ENCODE data around the gene WNT3. TPM values are rescaled to one million over a fixed set of nuclear protein-coding genes. Genes with fewer than 3 reads are reported as not detected.

Gene WNT3
- total and polyA plus RNA-seq, 2 of the 8 experiments (the other 6 are each of a cell fraction or from before 2014, with no cell fraction given): 0.56 to 2.0 TPM

GRCh38 chr17:46853896-46854444 lies 35.5 kb upstream of the WNT3 start:
- CTCF ChIA-PET (ENCODE audit: partially characterized antibody): interaction anchor here (1.2 to 5.2 kb wide), 10 partner anchors 10 to 88 kb away, joined by 3 to 35 read pairs (median 6); no protein-coding TSS in a partner anchor
- 48% methylated on average over 6 of the region's 6 CpGs; no CpG with 5 or more reads in 1 of the 2 experiments for WGBS, 2 experiments (ENCODE audit: extremely low coverage in 1 of 2, insufficient coverage in 1 of 2, insufficient read length in 1 of 2, insufficient replicate concordance in 2 of 2, low coverage in 1 of 2, low lambda C conversion rate in 2 of 2, missing lambda C conversion rate in 1 of 2)
- POLR2A ChIA-PET (ENCODE audit: partially characterized antibody): interaction anchor here (1.5 kb wide), 1 partner anchor 9 kb away, joined by 5 read pairs; no protein-coding TSS in a partner anchor

More at GRCh38 chr17:46853896-46854444, 35.5 kb upstream of the WNT3 start:
- Histone ChIP-seq H3K79me2 (ENCODE audit: control insufficient read depth in 1 of 2, insufficient read depth in 2 of 2, low read length in 2 of 2) (no peaks in the 10 kb centered on the region), H2BK20ac (ENCODE audit: low read length) (no peak overlapping the region), H3K23ac (ENCODE audit: insufficient read length) (no peak overlapping the region), H3K4me2 (ENCODE audit: insufficient read depth in 1 of 2, low read depth in 2 of 2, low read length in 2 of 2) (no peak overlapping the region), H2BK120ac (replicated peaks; ENCODE audit: low read depth, low read length) (no peak overlapping the region), H4K91ac (replicated peaks; ENCODE audit: insufficient read length, low read length) (no peak overlapping the region), H4K8ac (ENCODE audit: extremely low read depth, insufficient read depth, low read length) (no peak overlapping the region), H3K4ac (replicated peaks; ENCODE audit: insufficient read length, low read depth, low read length) (no peak overlapping the region), H2AFZ (ENCODE audit: low read length) (no peak overlapping the region), H3K36me3 (ENCODE audit: control insufficient read depth in 2 of 4, insufficient read depth in 4 of 4, low read length in 3 of 4) (no peaks in the 10 kb centered on the region), H3K79me1 (ENCODE audit: low read depth, low read length) (no peaks in the 10 kb centered on the region), H4K5ac (ENCODE audit: insufficient read length, low read depth, low read length) (no peak overlapping the region), H3K9me3 (ENCODE audit: insufficient read depth in 2 of 2, low read depth in 1 of 2, low read length in 1 of 2) (no peaks in the 10 kb centered on the region), H3K56ac (replicated peaks; ENCODE audit: insufficient read length, low read depth, low read length) (no peak overlapping the region), H3K23me2 (ENCODE audit: low read depth, low read length) (peaks cover 14% of the 10 kb centered on the region), H2BK12ac (ENCODE audit: low read depth, low read length) (no peak overlapping the region), H3K18ac (ENCODE audit: extremely low read depth, low read length) (no peak overlapping the region), H2BK5ac (ENCODE audit: low read depth, low read length) (no peak overlapping the region), H3K9ac (replicated peaks in 1 of 4; ENCODE audit: extremely low read depth in 1 of 4, low read depth in 3 of 4, low read length in 3 of 4) (no peak overlapping the region), H3K14ac (ENCODE audit: insufficient read length) (no peak overlapping the region), H3K27ac (ENCODE audit: low read depth, low read length) (no peak overlapping the region), H3K4me3 (ENCODE audit: extremely low read depth in 1 of 4, insufficient read depth in 2 of 4, low read depth in 3 of 4, low read length in 4 of 4) (no peak overlapping the region), H2BK15ac (ENCODE audit: low read length) (0 out of 2 replicates have a peak overlapping the region, but pooled peaks have one; percentile 6), H3K4me1 (replicated peaks in 1 of 4; ENCODE audit: control insufficient read depth in 3 of 4, insufficient read depth in 4 of 4, low read length in 3 of 4) (peaks cover 0 to 5% (median 3%) of the 10 kb centered on the region in 4 experiments; a peak in 4 of 7 replicates), H4K20me1 (replicated peaks in 1 of 2; ENCODE audit: control insufficient read depth in 1 of 2, insufficient read depth in 2 of 2, low read length in 2 of 2) (no peaks in the 10 kb centered on the region), H2AK5ac (ENCODE audit: low read depth, low read length) (no peak overlapping the region), H3K27me3 (replicated peaks in 1 of 4; ENCODE audit: control insufficient read depth in 3 of 4, extremely low read depth in 1 of 4, insufficient read depth in 3 of 4, low read length in 3 of 4) (peaks cover 20 to 42% (median 34%) of the 10 kb centered on the region in 4 experiments)
- peak; percentile 36 for FAIRE-seq
- TF ChIP-seq RXRA (IDR thresholded peaks at IDR 0.05; ENCODE audit: insufficient read depth, low read depth, low read length) (no peak), CBX5 (IDR thresholded peaks at IDR 0.05; ENCODE audit: low read depth, low read length) (no peak)
- DNase-seq (ENCODE audit: low read depth in 1 of 2, low spot score in 2 of 2): no peak

All from H1 (cell line).